HG03025 (cell line): ENCODE results near the gene BIN2.

Experiments
- ATAC-seq: cut with Tn5 transposase; IDR thresholded peaks from one replicate; pipeline ENCODE4 v1.9.1; 2021; ENCODE audit warnings: mild to moderate bottlenecking, moderate library complexity; ENCODE audit not compliant: unreplicated experiment, low FRiP score

Gene BIN2

DNA sequence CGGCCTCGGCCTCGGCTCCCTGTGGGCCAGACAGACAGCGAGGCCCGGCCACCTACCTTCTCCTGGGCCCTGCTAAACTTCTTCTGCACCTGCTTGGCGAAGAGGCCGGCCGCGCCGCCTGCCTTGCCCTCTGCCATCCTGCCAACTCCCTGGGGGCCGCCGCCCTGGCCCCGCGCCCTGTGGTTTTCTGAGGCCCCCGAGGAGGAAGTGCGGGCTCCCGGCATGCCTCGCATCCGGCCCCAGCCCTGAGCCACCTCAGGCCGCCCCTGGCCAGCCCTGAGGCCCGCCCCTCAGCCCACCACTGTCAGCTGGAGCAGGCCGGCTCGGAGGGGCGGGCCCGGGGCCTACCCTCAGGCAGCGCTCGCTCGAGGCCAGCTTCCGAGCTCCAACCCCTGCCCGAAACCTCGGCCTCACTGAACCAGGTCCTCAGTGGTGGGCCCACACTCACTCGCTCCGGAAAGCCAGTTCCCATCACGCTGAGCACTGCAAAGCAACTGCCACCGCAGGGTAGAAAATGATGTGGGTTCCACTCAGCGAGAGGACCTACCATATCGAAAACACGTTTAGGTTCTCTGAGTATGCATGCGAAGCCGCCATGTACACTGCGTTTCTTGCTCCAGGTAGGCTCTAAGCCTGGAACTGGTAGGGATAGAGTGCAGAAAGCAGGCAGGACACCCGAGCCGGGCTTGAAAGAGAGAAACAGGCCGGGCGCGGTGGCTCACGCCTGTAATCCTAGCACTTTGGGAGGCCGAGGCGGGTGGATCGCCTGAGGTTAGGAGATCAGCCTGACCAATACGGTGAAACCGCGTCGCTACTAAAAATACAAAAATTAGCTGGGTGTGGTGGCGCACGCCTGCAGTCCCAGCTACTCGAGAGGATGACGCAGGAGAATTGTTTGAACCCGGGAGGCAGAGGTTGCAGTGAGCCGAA lies at the start of gene BIN2:
Gene BIN2 (minus strand): TSS at position 209 of the 930 bp plus-strand sequence. CDS start 72 bp downstream, at position 137.
- no peak for ATAC-seq

DNA sequence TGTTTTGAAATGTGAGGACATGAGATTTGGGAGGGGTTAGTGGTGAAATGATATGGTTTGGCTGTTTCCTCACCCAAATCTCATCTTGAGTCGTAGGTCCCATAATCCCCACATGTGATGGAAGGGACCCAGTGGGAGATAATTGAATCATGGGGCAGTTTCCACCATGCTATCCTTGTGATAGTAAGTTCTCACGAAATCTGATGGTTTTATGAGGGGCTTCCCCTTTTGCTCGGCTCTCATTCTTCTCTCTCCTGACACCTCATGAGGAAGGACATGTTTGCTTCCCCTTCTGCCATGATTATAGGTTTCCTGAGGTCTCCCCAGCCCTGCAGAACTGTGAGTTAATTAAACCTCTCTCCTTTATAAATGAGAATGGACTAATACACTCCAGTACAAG lies 49.2 kb upstream of the BIN2 start:
- ATAC-seq = no peak

DNA sequence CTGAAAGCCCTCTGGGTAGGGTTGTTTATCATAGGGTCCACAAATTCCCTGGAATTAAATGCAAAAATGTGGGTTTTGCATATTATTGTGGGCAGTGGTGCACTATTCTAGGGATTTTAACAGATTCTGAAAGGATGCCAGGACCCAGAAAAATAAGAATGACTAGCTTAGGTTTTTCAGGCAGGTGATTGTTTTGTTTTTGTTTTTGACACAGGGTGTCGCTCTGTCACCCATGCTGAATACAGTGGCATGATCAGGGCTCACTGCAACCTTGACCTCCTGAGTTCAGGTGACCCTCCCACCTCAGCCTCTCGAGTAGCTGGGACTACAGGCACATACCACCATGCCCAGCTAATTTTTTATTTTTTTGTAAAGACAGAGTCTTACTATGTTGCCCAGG lies 48.0 kb upstream of the BIN2 start:
- no peak for ATAC-seq

DNA sequence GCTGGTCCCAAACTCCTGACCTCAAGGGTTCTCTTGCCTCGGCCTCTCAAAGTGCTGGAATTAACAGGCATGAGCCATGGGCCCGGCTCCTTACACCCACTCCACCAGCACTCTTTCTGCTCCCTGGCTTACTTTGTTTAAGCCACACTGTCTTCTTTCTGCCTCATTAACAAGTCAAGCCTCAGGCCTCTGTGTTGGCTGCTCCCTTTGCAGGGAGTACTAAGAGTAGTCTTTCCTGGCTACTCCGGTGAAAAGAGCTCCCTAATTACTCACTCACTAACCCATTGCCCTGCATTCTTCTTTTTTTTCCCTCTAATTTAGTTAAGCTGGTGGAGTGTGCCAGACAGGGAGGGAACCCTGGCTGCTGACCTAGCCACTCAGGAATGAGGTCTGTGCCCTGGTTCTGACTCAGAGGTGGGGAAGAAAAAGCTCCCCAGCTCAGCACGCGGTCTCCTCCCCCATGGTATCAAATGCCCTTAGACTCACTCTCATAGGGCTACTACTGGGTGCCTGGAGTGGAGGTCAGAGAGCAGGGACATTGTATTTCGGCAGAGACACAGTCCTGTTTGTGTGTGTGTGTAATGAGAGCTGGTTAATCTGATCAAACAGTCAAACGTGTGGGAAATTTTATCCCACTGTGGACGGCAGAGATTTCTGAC lies 47.5 kb upstream of the BIN2 start:
- ATAC-seq = no peak

DNA sequence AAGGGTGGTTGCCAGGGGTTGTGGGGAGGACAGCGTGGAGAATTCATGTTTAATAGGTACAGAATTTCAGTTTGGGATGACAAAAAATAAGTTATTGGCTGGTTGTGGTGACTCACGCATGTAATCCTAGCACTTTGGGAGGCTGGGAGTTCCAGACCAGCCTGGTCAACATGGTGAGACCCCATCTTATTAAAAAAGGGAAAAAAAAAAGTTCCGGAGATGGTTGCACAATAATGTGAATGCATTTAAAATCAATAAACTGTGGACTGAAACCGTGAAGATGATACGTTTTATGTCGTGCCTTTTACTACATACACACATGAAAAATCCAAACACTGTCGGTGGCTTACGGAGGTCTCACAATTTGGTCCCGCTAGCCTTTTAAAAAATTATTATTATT lies 46.7 kb upstream of the BIN2 start:
- no peak for ATAC-seq

DNA sequence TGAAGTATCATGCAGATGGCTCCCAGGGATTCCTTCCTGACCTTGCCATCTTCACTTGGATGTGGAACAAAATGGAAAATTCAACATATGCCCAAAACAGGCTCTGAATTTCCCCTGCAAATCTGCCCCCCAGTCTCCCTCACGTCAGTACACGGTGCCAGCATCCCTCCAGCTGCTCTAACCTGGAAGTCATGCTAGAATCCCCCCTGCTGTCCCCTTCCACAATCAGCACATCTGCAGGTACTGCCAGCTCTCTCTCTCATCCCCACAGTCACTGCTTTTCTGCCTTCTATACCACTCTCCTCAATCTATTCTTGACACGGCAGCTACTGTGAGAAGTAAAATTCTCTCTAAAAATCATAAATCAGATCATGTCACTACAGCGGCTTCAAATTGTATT lies 45.6 kb upstream of the BIN2 start:
- ATAC-seq = no peak

DNA sequence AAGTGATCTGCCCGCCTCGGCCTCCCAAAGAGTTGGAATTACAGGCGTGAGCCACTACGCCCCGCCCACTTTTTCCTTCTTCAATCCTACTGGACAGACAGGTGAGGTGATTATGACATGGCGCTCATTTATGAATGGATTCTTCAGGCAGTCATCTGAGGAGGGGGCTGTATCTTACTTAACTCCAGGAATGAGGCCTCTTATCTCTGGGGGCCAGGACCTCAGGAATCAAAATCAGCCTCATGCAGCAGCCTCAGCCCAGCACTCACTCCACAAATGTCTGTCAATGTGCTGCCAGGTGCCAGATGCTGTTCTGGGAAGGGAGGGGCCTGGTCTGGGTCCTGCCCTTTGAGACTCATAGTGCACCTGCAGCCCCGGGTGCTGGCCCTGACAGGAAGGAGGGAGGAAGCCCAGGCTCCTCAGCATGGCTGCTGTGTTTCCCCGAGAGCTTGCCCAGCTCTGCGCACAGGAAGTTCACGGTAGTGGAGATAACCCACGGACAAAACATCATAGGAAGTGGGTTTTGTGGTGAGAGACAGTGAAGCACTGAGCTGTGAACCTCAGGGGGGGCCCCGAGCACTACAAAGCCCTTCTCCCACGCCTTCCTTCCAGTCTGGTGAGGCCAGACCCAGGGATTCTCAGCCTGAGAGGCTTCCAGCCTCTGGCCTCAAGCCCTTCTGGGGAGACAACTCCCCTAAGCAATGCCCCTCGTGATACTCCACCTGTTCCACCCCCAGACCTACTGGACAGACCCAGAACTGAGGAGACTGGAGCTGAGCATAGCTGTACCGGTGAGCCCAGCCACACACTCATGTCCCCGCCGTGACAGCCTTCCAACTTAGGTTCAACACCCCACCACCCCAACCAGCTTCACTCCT lies 44.9 kb upstream of the BIN2 start:
- peak; percentile 96 for ATAC-seq

DNA sequence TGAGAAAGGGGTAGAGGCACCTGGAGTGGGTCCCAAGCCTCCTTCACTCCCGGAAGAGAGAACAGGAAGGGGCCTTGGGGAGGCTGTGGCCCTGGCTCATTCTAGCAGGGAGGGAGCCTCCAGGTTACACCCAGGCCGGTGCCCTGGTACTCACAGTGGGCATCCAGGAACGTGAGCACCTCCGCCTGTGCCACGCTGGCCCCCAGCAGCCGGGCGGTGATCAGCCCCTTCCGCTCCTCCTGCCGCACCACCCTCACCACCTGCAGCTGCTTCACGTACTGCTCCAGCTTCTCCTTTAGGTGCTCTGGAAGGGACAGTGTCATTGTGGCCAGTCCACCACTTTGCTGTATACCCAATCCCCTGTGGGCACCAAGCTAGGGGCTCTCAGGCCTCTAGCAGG lies 41.3 kb upstream of the BIN2 start:
- ATAC-seq = no peak

DNA sequence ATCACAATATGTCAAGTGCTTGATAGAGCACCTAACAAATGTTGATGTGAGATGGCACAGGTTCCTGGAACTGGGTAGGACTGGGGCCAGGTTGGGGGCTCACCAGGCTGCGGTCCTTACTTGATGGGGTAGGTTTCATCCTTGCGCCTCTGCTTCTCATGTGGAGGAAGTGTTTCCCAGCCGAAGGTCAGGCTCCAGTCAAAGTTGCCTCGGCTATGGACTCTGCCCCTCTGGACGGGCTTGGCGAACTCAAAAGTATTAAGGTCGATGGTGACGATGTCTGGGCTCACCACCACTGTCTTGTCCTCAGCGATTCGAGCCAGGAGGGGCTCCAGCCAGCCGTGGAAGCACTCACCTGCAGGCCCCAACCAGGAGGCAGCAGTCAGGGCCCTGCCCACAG lies 40.0 kb upstream of the BIN2 start:
- no peak for ATAC-seq

DNA sequence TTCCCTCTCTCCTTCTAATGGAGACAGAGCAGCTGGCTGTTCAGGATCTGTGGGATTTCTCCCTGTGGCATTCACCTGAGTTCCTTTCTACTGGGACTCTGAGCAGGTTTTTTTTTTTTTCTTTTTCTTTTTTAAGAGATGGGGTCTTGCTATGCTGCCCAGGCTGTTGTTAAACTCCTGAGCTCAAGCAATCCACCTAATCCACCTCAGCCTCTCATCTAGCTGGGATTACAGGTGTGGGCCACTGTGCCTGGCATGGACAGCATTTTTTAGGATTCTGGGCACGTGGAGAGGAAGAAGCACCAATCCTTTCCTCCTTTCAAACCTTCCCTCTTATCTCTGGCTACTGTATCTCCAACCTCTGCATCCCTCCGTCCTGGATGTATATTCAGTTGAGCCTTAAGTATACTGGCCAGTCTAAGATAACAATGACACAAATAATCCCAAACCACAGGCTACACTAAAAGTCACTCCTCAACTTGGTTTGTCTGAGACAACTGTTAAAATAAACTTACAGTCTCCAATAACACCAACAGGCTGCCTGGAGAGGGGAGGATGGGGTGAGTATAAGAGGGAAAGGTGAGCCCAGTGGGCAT lies 38.9 kb upstream of the BIN2 start:
- ATAC-seq = no peak

DNA sequence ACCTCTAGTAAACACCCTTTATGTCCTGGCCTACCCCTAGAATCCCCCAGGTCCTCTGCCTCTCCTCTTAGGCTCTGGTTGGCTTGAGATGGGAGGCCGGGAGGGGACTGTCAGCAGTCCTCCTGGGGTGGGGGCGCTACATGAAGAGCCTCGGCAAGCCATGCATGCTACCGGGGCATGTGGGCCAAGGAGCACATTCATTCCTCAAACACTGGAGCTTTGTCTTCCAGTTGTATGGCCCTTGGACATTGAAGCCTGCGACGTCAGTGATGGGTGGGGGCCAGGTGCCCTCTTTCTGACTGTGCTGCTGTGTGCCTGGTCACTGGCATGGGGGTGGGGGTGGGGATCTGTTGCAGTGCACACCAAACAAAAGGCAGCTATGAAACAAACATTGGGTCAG lies 38.3 kb upstream of the BIN2 start:
- no peak for ATAC-seq

DNA sequence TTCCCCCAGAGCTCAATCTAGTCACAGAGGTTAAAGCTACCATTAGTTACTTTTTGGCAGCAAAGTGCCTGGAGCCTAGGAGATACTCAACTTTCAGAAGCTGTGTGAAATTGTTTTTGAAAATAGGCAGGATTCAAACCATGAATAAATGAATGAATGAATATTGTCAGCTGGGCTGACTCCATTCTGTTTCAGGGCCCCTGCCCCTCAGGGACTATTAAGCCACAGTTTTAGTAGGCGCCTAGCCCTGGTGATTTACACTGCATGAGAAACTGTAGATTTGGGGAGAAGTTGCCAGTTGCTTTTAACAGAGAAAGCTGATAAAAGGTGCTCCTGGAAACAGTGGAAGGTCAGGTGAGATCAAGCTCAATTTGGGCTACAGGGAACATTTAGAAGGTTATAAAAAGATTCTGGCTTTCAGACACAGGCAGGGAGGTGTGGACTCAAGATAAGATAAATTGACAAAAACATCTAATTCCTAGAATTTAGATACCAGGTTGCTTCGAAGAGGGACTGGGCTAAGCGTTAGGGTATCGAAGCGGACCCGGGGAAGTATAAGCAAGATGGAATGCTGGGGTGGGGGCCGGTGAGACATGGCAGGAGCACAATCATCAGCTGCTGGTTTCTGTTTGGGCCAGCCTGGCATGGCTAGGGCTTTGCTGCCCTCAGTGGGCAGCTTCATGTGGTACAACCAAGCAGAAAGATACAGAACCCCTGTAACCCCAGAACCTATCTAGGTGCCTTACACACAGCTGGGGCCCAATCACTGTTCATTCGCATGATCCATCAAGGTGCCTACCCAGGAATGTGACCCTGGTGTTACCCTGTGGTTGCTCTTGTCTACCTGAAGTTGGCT lies 37.4 kb upstream of the BIN2 start:
- ATAC-seq = no peak

DNA sequence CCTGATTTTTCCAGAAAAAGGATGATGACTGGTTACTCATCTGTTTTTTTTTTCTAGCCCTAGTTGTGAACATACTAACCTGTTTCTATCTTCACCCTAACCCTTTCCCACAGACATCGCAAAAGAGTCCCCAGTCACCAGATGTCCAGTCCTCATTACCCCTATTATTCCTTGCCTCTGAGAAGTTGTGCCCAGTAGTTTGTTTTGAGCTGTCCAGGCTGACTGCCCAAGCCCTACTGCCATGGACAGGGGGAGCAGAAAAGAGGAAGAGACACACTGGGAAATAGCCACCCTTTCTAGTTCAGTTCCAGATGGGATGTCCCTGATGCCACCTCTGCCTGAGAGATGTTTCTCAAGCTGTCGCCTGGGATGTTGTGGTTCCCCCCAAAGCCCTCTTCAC lies 36.3 kb upstream of the BIN2 start:
- ATAC-seq = no peak

DNA sequence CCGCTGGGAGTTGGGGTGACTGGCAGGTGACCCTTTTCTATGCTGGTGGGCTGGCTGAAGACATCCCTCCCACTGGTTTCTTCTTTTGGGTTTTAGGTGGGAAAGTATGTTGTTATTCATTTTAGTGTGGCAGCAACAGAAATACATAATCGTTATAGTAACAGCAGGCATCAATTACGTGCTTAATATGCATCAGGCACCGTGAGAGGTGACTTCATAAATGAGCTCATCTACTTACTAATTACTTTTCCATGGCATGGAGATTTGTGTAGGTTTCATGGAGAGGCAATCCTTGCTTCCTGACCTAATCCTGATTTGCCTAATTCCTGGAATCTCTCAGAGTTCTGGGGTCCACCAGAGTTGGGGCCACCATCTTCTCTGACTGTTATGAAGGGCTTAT lies 35.9 kb upstream of the BIN2 start:
- ATAC-seq = no peak

DNA sequence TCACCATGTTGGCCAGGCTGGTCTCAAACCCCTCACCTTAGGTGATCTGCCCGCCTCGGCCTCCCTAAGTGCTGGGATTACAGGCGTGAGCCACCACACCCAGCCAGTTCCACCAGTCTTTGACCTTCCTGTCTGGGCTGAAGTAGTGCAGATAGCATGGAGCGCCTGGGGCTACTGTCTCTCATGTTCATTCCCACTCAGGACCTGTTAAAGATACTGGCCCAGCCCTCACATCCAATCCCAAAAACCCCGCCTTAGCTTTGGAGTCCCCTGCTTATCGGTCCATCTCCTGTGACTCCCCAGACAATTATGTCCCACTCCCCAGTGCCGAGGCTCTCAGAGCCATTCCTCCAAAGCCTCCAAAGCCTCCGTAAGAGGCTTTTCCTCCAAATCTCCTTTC lies 34.5 kb upstream of the BIN2 start:
- no peak for ATAC-seq

DNA sequence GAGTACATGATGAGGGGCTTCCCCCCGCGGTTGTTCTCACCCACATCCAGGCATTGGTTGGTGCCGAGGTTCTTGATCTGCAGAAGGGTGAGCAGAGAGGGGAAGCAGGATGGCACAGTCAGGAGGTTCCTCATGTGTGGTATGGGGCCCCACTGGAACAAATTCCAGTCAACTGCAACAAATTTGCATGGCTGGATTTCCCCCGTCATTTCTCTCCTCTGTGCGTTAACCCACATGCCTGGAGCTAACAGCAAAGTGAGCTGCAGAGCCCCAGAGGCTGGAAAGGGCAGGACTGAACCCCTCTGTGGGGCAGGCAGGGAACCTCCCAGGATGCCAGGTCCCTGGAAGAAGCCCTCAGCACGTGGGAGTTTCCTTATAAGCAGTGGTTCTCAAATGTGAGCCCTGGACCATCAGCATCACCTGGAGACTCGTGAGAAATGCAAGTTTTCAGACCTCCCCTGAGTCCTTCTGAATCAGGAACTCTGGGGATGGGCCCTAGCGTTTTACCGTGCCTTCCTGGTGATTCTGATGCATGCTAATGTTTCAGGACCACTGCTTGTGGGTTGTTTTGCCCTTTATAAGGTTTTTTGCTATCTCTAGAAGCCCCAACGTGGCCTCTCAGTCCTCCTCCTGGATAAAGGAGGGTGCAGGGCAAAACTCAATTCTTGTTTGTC lies 33.5 kb upstream of the BIN2 start:
- no peak for ATAC-seq

DNA sequence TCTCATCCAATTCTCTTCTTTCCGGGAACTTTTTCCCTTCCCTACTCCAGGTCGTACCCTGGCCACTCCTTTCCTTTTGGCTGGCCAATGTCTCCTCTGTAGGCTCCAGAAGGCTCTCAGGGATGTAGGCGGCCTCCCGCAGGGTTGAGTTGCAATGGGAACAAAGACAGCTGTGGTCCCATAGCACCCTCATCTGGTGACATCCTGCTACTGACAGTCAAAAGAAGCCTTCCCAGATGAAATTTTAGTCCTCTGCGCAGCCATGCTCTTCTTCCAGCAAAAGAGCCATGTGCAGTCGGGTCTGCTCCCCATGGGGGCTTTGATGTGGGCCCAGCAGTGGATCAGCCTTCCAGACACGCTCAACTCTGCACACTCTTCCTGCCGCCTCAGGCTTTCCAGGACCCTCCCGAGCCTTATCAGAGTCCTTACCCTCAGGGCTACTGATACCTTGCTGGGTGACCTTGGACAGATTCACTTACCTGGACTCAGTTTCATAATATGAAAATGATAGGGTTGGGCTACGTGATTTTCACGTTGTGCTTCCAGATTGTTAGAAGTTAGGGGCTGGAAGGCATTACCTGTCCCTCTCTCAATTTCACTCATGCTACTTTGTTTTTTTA lies 28.0 kb upstream of the BIN2 start:
- ATAC-seq = no peak

DNA sequence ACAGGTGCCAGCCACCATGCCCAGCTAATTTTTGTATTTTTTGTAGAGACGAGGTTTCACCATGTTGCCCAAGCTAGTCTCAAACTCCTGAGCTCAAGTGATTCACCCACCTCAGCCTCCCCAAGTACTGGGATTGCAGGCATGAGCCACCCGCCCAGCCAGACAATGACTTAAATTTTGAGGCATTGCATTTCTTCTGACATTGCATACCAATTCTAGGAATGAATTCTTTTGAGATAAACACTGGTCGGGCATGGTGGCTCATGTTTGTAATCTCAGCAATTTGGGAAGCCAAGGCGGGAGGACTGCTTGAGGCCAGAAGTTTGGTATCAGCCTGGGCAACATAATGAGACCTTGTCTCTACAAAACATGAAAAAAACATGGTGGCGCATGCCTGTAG lies 25.1 kb upstream of the BIN2 start:
- no peak for ATAC-seq

DNA sequence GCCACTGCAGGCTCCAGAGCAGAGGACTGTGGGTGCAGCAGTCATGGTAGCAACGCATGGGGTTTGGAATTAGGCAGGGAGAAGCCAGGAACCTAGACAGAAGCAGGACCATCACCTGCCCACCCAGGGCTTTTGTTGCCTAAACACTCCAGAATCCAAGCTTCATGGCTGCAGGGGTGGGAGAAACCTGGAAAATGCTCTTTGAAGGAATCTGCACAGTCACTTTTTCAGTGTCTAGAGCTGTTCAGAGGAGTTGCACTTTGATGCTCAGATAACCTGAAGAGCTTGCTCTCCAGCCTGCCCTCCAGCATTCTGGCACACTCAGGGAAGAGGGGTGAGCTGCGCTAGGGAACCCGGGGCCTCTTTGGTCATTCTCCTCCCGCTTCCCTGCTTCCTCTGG lies 24.1 kb upstream of the BIN2 start:
- ATAC-seq = no peak
